Neural cell (in vitro differentiated cells): ENCODE measurements around the gene UBE2D4. TPM values are rescaled to one million over a fixed set of nuclear protein-coding genes. Genes with fewer than 3 reads are reported as not detected.

Experiments
- H2AFZ ChIP-seq: fragments of 200-600, 300-800 bp; sonication (generic), shearing (Covaris generic); 2 replicates; pipeline ENCODE4 v1.6.0; 2014; ENCODE audit warnings: low read depth, mild to moderate bottlenecking, antibody characterized with exemption, low read length, moderate library complexity
- H3F3A ChIP-seq: fragments of 200-600 bp; shearing (Covaris generic); 2 replicates; pipeline ENCODE4 v1.6.1; 2016; ENCODE audit warnings: mild to moderate bottlenecking, moderate library complexity, mixed read lengths, antibody characterized with exemption, low read length; ENCODE audit not compliant: insufficient read depth, poor library complexity, severe bottlenecking
- H3K27ac ChIP-seq: fragments of 200-600, 300-800 bp; sonication (generic), shearing (Covaris generic); 2 replicates; pipeline ENCODE4 v1.5.1; 2014; ENCODE audit warnings: mild to moderate bottlenecking, low read length, moderate library complexity
- H3K27me3 ChIP-seq: fragments of 300-800, 200-600 bp; sonication (generic), shearing (Covaris generic); 2 replicates; pipeline ENCODE4 v1.6.0; 2014; ENCODE audit warnings: mild to moderate bottlenecking, low read depth, low read length, moderate library complexity; ENCODE audit not compliant: insufficient read depth
- H3K36me3 ChIP-seq: fragments of 300-800, 200-600 bp; sonication (generic), shearing (Covaris generic); 2 replicates; pipeline ENCODE4 v1.5.1; 2014; ENCODE audit warnings: mild to moderate bottlenecking, antibody characterized with exemption, low read length, moderate library complexity; ENCODE audit not compliant: insufficient read depth
- H3K4me2 ChIP-seq: fragments of 300-800, 200-600 bp; sonication (generic), shearing (Covaris generic); 2 replicates; pipeline ENCODE4 v1.6.0; 2014; ENCODE audit warnings: mild to moderate bottlenecking, low read length
- H3K4me3 ChIP-seq: fragments of 300-800, 200-600 bp; sonication (generic), shearing (Covaris generic); 2 replicates; pipeline ENCODE4 v1.5.1; 2014; ENCODE audit warnings: mild to moderate bottlenecking, low read length, moderate library complexity
- H3K79me2 ChIP-seq: fragments of 200-600 bp; shearing (Covaris generic); replicated peaks from 2 replicates; pipeline ENCODE4 v1.6.0; 2014; ENCODE audit warnings: mild to moderate bottlenecking, low read length, moderate library complexity; ENCODE audit not compliant: insufficient read depth
- H3K9ac ChIP-seq: fragments of 300-800, 200-600 bp; sonication (generic), shearing (Covaris generic); 2 replicates; pipeline ENCODE4 v1.6.1; 2016; ENCODE audit warnings: mild to moderate bottlenecking, low read length, mixed read lengths
- H3K9me2 ChIP-seq: fragments of 200-600 bp; shearing (Covaris generic); 2 replicates; pipeline ENCODE4 v1.6.1; 2016; ENCODE audit warnings: mild to moderate bottlenecking, low read length, mixed read lengths; ENCODE audit not compliant: insufficient read depth
- H3K9me3 ChIP-seq: fragments of 200-600, 300-800 bp; sonication (generic), shearing (Covaris generic); 2 replicates; pipeline ENCODE4 v1.6.1; 2016; ENCODE audit warnings: mild to moderate bottlenecking, mixed run types, low read length, moderate library complexity, mixed read lengths
- H4K20me1 ChIP-seq: fragments of 200-600 bp; shearing (Covaris generic); 2 replicates; pipeline ENCODE4 v1.6.1; 2016; ENCODE audit warnings: mild to moderate bottlenecking, mixed run types; ENCODE audit not compliant: insufficient read depth
- CTCF ChIP-seq: fragments of 450-650 bp; IDR thresholded peaks from 2 replicates; pipeline ENCODE4 v1.5.1; 2014; ENCODE audit warnings: antibody characterized with exemption, mild to moderate bottlenecking, moderate library complexity; ENCODE audit not compliant: poor library complexity, severe bottlenecking
- EP300 ChIP-seq: fragments of 450-650 bp; conservative IDR thresholded peaks from 2 replicates; pipeline ENCODE4 v1.6.1; 2014; ENCODE audit warnings: antibody characterized with exemption, mild to moderate bottlenecking, moderate library complexity; ENCODE audit not compliant: poor library complexity, severe bottlenecking
- EZH2 ChIP-seq: fragments of 200-600, 300-800 bp; shearing (Covaris generic), sonication (generic); IDR thresholded peaks from 2 replicates; pipeline ENCODE4 v1.6.1; 2014; ENCODE audit warnings: antibody characterized with exemption, low read length, borderline replicate concordance, mild to moderate bottlenecking; ENCODE audit not compliant: insufficient read depth, poor library complexity, severe bottlenecking
- MXI1 ChIP-seq: fragments of 450-650 bp; conservative IDR thresholded peaks from 2 replicates; pipeline ENCODE4 v1.6.1; 2014; ENCODE audit warnings: antibody characterized with exemption, mild to moderate bottlenecking; ENCODE audit not compliant: poor library complexity, severe bottlenecking
- POLR2AphosphoS5 ChIP-seq: IDR thresholded peaks from 2 replicates; pipeline ENCODE4 v1.6.1; 2012
- RAD21 ChIP-seq: fragments of 450-650 bp; conservative IDR thresholded peaks from 2 replicates; pipeline ENCODE4 v1.6.1; 2014; ENCODE audit warnings: antibody characterized with exemption, mild to moderate bottlenecking, moderate library complexity
- SMC3 ChIP-seq: fragments of 450-650 bp; conservative IDR thresholded peaks from 2 replicates; pipeline ENCODE4 v1.6.1; 2014; ENCODE audit warnings: antibody characterized with exemption, mild to moderate bottlenecking, moderate library complexity; ENCODE audit not compliant: poor library complexity
- TAF1 ChIP-seq: IDR thresholded peaks from 2 replicates; pipeline ENCODE4 v1.6.1; 2012; ENCODE audit warnings: low read depth
- polyA plus RNA-seq: library from polyadenylated mRNA; depleted of rRNA; stranded (reverse); fragments of >200 nt; gene quantifications from 2 replicates; pipeline ENCODE4 v1.2.3, GENCODE V29; 2014
- TF ChIP-seq, protein P1 (sequence below): IDR thresholded peaks from 2 replicates; pipeline ENCODE4 v1.6.1; 2012; ENCODE audit warnings: borderline replicate concordance

Gene UBE2D4
- polyA plus RNA-seq, 1 donor from 2014 or later = 11.2 TPM

GRCh38 chr7:43879477-43879876 lies 46.8 kb upstream of the UBE2D4 start:
- no peak overlapping the region for H3K4me3 ChIP-seq
- no peaks in the 10 kb centered on the region for H3F3A ChIP-seq
- no peaks in the 10 kb centered on the region for H3K9me2 ChIP-seq
- no peaks in the 10 kb centered on the region for H3K36me3 ChIP-seq
- H4K20me1 ChIP-seq = no peaks in the 10 kb centered on the region
- H3K79me2 ChIP-seq = no peaks in the 10 kb centered on the region
- no peak overlapping the region for H2AFZ ChIP-seq
- H3K9me3 ChIP-seq = no peaks in the 10 kb centered on the region
- no peak for TF ChIP-seq SMC3
- TF ChIP-seq EP300 = no peak
- TF ChIP-seq, protein P1, sequence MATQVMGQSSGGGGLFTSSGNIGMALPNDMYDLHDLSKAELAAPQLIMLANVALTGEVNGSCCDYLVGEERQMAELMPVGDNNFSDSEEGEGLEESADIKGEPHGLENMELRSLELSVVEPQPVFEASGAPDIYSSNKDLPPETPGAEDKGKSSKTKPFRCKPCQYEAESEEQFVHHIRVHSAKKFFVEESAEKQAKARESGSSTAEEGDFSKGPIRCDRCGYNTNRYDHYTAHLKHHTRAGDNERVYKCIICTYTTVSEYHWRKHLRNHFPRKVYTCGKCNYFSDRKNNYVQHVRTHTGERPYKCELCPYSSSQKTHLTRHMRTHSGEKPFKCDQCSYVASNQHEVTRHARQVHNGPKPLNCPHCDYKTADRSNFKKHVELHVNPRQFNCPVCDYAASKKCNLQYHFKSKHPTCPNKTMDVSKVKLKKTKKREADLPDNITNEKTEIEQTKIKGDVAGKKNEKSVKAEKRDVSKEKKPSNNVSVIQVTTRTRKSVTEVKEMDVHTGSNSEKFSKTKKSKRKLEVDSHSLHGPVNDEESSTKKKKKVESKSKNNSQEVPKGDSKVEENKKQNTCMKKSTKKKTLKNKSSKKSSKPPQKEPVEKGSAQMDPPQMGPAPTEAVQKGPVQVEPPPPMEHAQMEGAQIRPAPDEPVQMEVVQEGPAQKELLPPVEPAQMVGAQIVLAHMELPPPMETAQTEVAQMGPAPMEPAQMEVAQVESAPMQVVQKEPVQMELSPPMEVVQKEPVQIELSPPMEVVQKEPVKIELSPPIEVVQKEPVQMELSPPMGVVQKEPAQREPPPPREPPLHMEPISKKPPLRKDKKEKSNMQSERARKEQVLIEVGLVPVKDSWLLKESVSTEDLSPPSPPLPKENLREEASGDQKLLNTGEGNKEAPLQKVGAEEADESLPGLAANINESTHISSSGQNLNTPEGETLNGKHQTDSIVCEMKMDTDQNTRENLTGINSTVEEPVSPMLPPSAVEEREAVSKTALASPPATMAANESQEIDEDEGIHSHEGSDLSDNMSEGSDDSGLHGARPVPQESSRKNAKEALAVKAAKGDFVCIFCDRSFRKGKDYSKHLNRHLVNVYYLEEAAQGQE = no peak
- TF ChIP-seq RAD21 = no peak
- no peak for TF ChIP-seq CTCF
- H3K27ac ChIP-seq = no peak overlapping the region
- H3K9ac ChIP-seq = no peak overlapping the region
- H3K27me3 ChIP-seq = no peaks in the 10 kb centered on the region
- H3K4me2 ChIP-seq = no peak overlapping the region

DNA sequence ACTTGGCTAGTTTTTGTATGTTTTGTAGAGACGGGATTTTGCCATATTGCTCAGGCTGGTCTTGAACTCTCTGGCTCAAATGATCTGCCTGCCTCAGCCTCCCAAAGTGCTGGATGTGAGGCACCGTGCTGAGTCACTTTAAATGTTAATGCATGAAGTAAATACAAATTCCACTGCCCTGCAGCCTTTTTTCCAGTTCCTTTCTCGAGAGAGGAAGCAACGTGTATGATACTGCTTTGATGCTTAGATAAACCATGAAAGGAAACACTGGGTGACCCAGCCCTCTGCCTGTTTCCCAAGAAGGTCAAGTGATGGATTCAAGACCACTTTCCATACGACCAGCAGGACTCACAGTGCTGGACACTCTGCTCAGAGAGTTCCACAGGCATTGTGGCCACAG lies 45.6 kb upstream of the UBE2D4 start:
- no peak overlapping the region for H3K4me2 ChIP-seq

More for the DNA sequence above, 45.6 kb upstream of the UBE2D4 start:
- Histone ChIP-seq H2AFZ (no peak overlapping the region), H3K27ac (no peak overlapping the region), H3F3A (no peaks in the 10 kb centered on the region), H4K20me1 (no peaks in the 10 kb centered on the region), H3K79me2 (no peaks in the 10 kb centered on the region), H3K9ac (no peak overlapping the region), H3K9me2 (no peaks in the 10 kb centered on the region), H3K36me3 (peaks cover under 1% of the 10 kb centered on the region), H3K9me3 (no peaks in the 10 kb centered on the region), H3K4me3 (no peak overlapping the region), H3K27me3 (no peaks in the 10 kb centered on the region)
- TF ChIP-seq RAD21 (no peak), SMC3 (no peak), TAF1 (no peak), EP300 (no peak), MXI1 (no peak), EZH2 (no peak), POLR2AphosphoS5 (no peak), CTCF (no peak)
- TF ChIP-seq, protein P1 = no peak
